Peyer's patch (tissue), 4 donors: ENCODE measurements around the gene UBAC1. TPM values are rescaled to one million over a fixed set of nuclear protein-coding genes. Genes with fewer than 3 reads are reported as not detected.

ENCODE experiments used
- DNase-seq, 3 donors: peaks; one replicate each; pipeline ENCODE4 v3.0.0-alpha.2; 2017 to 2019
- H3K27ac ChIP-seq, 4 donors: fragments of 200-600 bp; sonication (generic); one replicate each; pipeline ENCODE4 v1.5.1; 2016 to 2019
- H3K27me3 ChIP-seq, 2 donors: fragments of 200-600 bp; sonication (generic); one replicate each; pipeline ENCODE4 v1.5.1; 2019
- H3K36me3 ChIP-seq, 3 donors: fragments of 200-600 bp; sonication (generic); one replicate each; pipeline ENCODE4 v1.5.1; 2016 to 2019
- H3K4me1 ChIP-seq, 4 donors: fragments of 200-600 bp; sonication (generic); one replicate each; pipeline ENCODE4 v1.5.1; 2016 to 2019
- H3K4me3 ChIP-seq, 4 donors: fragments of 200-600 bp; sonication (generic); 1 replicate in 3 of 4; 2 replicates in 1 of 4; pipeline ENCODE4 v1.5.1; 2016 to 2019; ENCODE audit warnings: mild to moderate bottlenecking in 1 of 4
- H3K9me3 ChIP-seq, 4 donors: fragments of 200-600 bp; sonication (generic); one replicate each; pipeline ENCODE4 v1.5.1; 2016 to 2019; ENCODE audit warnings: mild to moderate bottlenecking in 1 of 4
- CTCF ChIP-seq, 6 experiments: fragments of 450-650 bp in 4 of 6; fragments of 200-600 bp in 2 of 6; sonication (generic) in 1 of 6; IDR thresholded peaks; one replicate each; pipeline ENCODE4 v1.5.1; 2017 to 2019; ENCODE audit warnings: antibody characterized with exemption in 6 of 6, mild to moderate bottlenecking in 3 of 6, moderate library complexity in 1 of 6
- POLR2A ChIP-seq, 2 donors: fragments of 450-650 bp; IDR thresholded peaks; one replicate each; pipeline ENCODE4 v1.5.1; 2017; ENCODE audit warnings: antibody characterized with exemption in 2 of 2, mild to moderate bottlenecking in 2 of 2, moderate library complexity in 2 of 2
- total RNA-seq, 4 donors: library from RNA; depleted of rRNA; stranded (reverse); fragments of >200 nt; gene quantifications; one replicate each; pipeline ENCODE4 v1.1.0, GENCODE V29; 2016

Gene UBAC1
- total RNA-seq, 4 donors from 2014 or later = 23.1 to 64.3 (median 43.9) TPM

GRCh38 chr9:135998016-135998380 is 36.8 kb upstream of the UBAC1 start:
- no peaks in the 10 kb centered on the region for H3K36me3 ChIP-seq
- H3K27ac ChIP-seq = no peak overlapping the region
- H3K27me3 ChIP-seq = no peaks in the 10 kb centered on the region
- TF ChIP-seq POLR2A (IDR thresholded peaks at IDR 0.05) (no peak), CTCF (IDR thresholded peaks at IDR 0.05) (no peak)
- peaks cover under 1 to 9% (median 1%) of the 10 kb centered on the region in 4 donors for H3K4me1 ChIP-seq
- no peak overlapping the region for H3K4me3 ChIP-seq
- no peak for DNase-seq
- no peaks in the 10 kb centered on the region for H3K9me3 ChIP-seq

GRCh38 chr9:135997090-135998015 is 36.2 kb upstream of the UBAC1 start:
- DNase-seq = no peak
- TF ChIP-seq CTCF (IDR thresholded peaks at IDR 0.05) = no peak
- no peak for TF ChIP-seq POLR2A (IDR thresholded peaks at IDR 0.05)
- peaks cover 4 to 16% (median 7%) of the 10 kb centered on the region in 4 donors for H3K4me1 ChIP-seq
- no peaks in the 10 kb centered on the region for H3K27me3 ChIP-seq
- no peak overlapping the region for H3K4me3 ChIP-seq
- no peak overlapping the region for H3K27ac ChIP-seq
- no peaks in the 10 kb centered on the region for H3K9me3 ChIP-seq
- H3K36me3 ChIP-seq = no peaks in the 10 kb centered on the region

GRCh38 chr9:135995816-135996215 is 34.6 kb upstream of the UBAC1 start:
- TF ChIP-seq POLR2A (IDR thresholded peaks at IDR 0.05) = no peak
- TF ChIP-seq CTCF (IDR thresholded peaks at IDR 0.05) = no peak
- DNase-seq = no peak
- no peak overlapping the region for H3K4me3 ChIP-seq
- H3K4me1 ChIP-seq = peaks cover 4 to 27% (median 10%) of the 10 kb centered on the region in 4 donors
- H3K9me3 ChIP-seq = no peaks in the 10 kb centered on the region
- H3K36me3 ChIP-seq = no peaks in the 10 kb centered on the region
- no peaks in the 10 kb centered on the region for H3K27me3 ChIP-seq
- H3K27ac ChIP-seq = no peak overlapping the region

- Histone ChIP-seq H3K27ac (peak overlapping the region in 1 of 4 donors; percentile 88), H3K36me3 (no peaks in the 10 kb centered on the region), H3K9me3 (no peaks in the 10 kb centered on the region), H3K4me3 (no peak overlapping the region), H3K27me3 (no peaks in the 10 kb centered on the region), H3K4me1 (peaks cover 4 to 38% (median 14%) of the 10 kb centered on the region in 4 donors)
- TF ChIP-seq POLR2A (IDR thresholded peaks at IDR 0.05) (no peak), CTCF (IDR thresholded peaks at IDR 0.05) (no peak)
- no peak for DNase-seq
These were observed 33.5 kb upstream of the UBAC1 start for GRCh38 chr9:135994501-135995192.

GRCh38 chr9:135993765-135994500 is 32.8 kb upstream of the UBAC1 start:
- H3K36me3 ChIP-seq = no peaks in the 10 kb centered on the region
- no peak overlapping the region for H3K4me3 ChIP-seq
- peaks cover 4 to 39% (median 14%) of the 10 kb centered on the region in 4 donors for H3K4me1 ChIP-seq
- no peaks in the 10 kb centered on the region for H3K9me3 ChIP-seq
- no peaks in the 10 kb centered on the region for H3K27me3 ChIP-seq
- DNase-seq = no peak
- peak overlapping the region; percentile 67 to 88 (median 76) for H3K27ac ChIP-seq
- TF ChIP-seq CTCF (IDR thresholded peaks at IDR 0.05) = no peak
